Pancreas (tissue), 10 donors: ENCODE measurements around the gene PLPP7. TPM values are rescaled to one million over a fixed set of nuclear protein-coding genes. Genes with fewer than 3 reads are reported as not detected.
A peak's percentile ranks its signal among the peaks of the same experiment; 100 is the strongest.

Source experiments
- ATAC-seq, 4 donors: fragments of 200-7000 bp; cut with Tn5 transposase; one replicate each; pipeline versions ENCODE4 v1.8.0 to v1.9.1; 2020; ENCODE audit warnings: mild to moderate bottlenecking in 4 of 4, moderate library complexity in 4 of 4
- DNase-seq, 6 donors: peaks; one replicate each; pipeline ENCODE4 v3.0.0-alpha.2; 2020
- FAIRE-seq: peaks from 2 replicates; lab custom pipeline; 2012; peaks lifted over from hg19 to GRCh38; lab: Jason Lieb, UNC
- H3K27ac ChIP-seq, 4 donors: fragments of 200-600 bp; sonication (generic); 1 replicate in 3 of 4; 2 replicates in 1 of 4; pipeline versions ENCODE4 v1.5.0 to v1.8.0; 2020
- H3K27me3 ChIP-seq, 4 donors: fragments of 200-600 bp; one replicate each; pipeline ENCODE4 v1.8.0; 2021
- H3K36me3 ChIP-seq, 3 donors: fragments of 200-600 bp; sonication (generic) in 1 of 3; one replicate each; pipeline versions ENCODE4 v1.5.0 to v1.8.0; 2020 to 2021
- H3K4me1 ChIP-seq, 3 donors: fragments of 200-600 bp; one replicate each; pipeline ENCODE4 v1.8.0; 2021
- H3K4me3 ChIP-seq, 4 donors: fragments of 200-600 bp; sonication (generic) in 2 of 4; one replicate each; pipeline versions ENCODE4 v1.5.0 to v1.8.0; 2020 to 2021
- H3K9me3 ChIP-seq, 4 donors: fragments of 200-600 bp; one replicate each; pipeline ENCODE4 v1.8.0; 2021
- WGBS, 2 donors: extraction: QIAGEN DNeasy Blood & Tissue Kit; methylation state at CpG; one replicate each; pipeline ENCODE4 v1.1.7; 2013; 5-methylcytosine and 5-hydroxymethylcytosine counted together
- intact Hi-C, 3 donors: fragments of 100-400 bp; cut with DNase I; formaldehyde crosslinking; loops; one replicate each; pipeline versions ENCODE4 v1.11.1 to v1.14.2; 2022
- polyA plus RNA-seq, 2 donors: library from polyadenylated mRNA; stranded (reverse); fragments of 200-250 nt; gene quantifications; one replicate each; pipeline ENCODE4 v1.2.3, GENCODE V29; 2013
- total RNA-seq, 6 donors: library from RNA; stranded (reverse); fragmentation: NEBNext Ultra II Directional in 4 of 6; extraction: Animal tissue kit (Norgen Biotek cat#: 25700) in 4 of 6; gene quantifications; one replicate each; pipeline versions ENCODE4 v1.2.1 to v1.2.4, GENCODE V29; 2021 to 2023
- TF ChIP-seq, protein P1 (sequence below), 4 donors: fragments of 200-600 bp; sonication (generic) in 3 of 4; IDR thresholded peaks; one replicate each; pipeline versions ENCODE4 v1.5.0 to v1.8.0; 2021; ENCODE audit warnings: antibody characterized with exemption in 4 of 4
- donor health status: healthy with polysubstance abuse.
- donor health status: DM: no; HTN: no; CAD: no; lungs with moderate emphysema.
- donor health status: DM: no; HTN: no; CAD: no.
- donor health status: control.
- donor health status: control.
- donor health status: Bipolar disorder and iron deficiency.
- donor health status: DM: yes; HTN: yes; CAD: no.
- donor health status: DM: no; HTN: no; CAD: no.
- donor health status: DM: no; HTN: no; CAD: no.
- donor health status: DM: yes; HTN: yes; CAD: no.

PLPP7 gene
- total and polyA plus RNA-seq, 8 donors: 0.38 to 2.5 (median 1.3) TPM

GRCh38 chr9:131298816-131299215 is 9.3 kb downstream of the PLPP7 start:
- Histone ChIP-seq H3K4me1 (no peaks in the 10 kb centered on the region), H3K27me3 (no peaks in the 10 kb centered on the region), H3K4me3 (no peak overlapping the region), H3K27ac (no peak overlapping the region), H3K36me3 (no peaks in the 10 kb centered on the region), H3K9me3 (no peaks in the 10 kb centered on the region)
- TF ChIP-seq, protein P1, sequence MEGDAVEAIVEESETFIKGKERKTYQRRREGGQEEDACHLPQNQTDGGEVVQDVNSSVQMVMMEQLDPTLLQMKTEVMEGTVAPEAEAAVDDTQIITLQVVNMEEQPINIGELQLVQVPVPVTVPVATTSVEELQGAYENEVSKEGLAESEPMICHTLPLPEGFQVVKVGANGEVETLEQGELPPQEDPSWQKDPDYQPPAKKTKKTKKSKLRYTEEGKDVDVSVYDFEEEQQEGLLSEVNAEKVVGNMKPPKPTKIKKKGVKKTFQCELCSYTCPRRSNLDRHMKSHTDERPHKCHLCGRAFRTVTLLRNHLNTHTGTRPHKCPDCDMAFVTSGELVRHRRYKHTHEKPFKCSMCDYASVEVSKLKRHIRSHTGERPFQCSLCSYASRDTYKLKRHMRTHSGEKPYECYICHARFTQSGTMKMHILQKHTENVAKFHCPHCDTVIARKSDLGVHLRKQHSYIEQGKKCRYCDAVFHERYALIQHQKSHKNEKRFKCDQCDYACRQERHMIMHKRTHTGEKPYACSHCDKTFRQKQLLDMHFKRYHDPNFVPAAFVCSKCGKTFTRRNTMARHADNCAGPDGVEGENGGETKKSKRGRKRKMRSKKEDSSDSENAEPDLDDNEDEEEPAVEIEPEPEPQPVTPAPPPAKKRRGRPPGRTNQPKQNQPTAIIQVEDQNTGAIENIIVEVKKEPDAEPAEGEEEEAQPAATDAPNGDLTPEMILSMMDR (IDR thresholded peaks at IDR 0.05): no peak
- 89 to 92% methylated on average over 12 of the region's 12 CpGs for WGBS, 2 donors
- intact Hi-C loops: no loop called here
- ATAC-seq (no peak), FAIRE-seq (no peak), DNase-seq (peak in 1 of 6 donors; percentile 39)

DNA sequence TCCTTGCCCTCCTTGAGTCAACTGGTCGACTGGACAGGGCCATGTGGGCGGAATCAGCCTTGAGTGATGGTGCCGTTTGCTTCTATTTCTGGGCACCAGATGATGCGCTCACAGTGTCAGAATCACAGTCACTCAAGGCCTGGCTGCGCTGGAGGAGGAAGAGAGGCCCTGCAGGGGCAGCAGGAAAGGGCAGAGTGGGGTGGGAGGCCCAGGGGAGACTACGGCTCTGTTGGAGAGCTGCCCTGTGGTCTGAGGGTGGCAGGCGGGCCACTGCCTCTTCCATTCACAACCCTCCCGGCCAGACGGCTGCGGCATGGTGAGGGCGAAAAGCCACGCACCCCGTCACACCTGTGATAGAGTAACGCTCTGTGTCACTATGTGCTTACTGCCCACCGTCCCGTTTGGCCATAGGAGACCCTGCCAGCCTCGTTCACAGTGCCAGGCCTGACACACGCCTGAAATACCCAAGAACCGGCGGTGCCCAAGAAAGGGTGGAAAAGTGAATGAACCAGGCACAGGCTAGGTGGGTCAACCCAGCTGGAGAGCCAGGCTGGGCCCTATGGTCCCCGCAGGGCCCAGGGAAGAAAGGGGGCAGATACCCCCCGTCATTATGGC is 9.9 kb downstream of the PLPP7 start:
- Histone ChIP-seq H3K27me3 (no peaks in the 10 kb centered on the region), H3K36me3 (no peaks in the 10 kb centered on the region), H3K9me3 (no peaks in the 10 kb centered on the region), H3K27ac (no peak overlapping the region), H3K4me3 (no peak overlapping the region), H3K4me1 (no peaks in the 10 kb centered on the region)
- TF ChIP-seq, protein P1 (IDR thresholded peaks at IDR 0.05): no peak
- whole genome bisulfite sequencing, 2 donors: 72 to 83% methylated on average over 22 of the region's 22 CpGs
- FAIRE-seq (no peak), ATAC-seq (no peak), DNase-seq (peak in 1 of 6 donors; percentile 39)
- intact Hi-C loops: no loop called here

DNA sequence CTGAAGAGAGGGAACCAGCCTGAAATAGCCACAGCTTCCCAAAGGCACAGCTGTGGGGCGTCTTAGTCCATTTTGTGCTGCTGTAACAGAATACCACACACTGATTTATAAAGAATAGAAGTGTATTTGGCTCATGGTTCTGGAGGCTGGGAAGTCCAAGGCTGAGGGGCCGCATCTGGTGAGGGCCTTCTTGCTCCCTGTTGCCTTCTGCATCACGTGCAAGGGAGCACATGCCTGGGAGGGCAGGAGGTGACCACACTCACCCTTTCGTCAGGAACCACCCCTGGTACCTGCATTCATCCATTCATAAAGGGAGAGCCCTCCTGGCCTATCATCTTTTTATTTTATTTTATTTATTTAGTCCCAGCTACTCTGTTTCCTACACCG is 10.4 kb downstream of the PLPP7 start:
- no peak for DNase-seq

GRCh38 chr9:131300444-131300843 is 10.9 kb downstream of the PLPP7 start:
- no peak for FAIRE-seq
- ATAC-seq: no peak

More for the DNA sequence above, 10.4 kb downstream of the PLPP7 start:
- Histone ChIP-seq H3K27ac (no peak overlapping the region), H3K36me3 (no peaks in the 10 kb centered on the region), H3K4me3 (no peak overlapping the region), H3K9me3 (no peaks in the 10 kb centered on the region), H3K4me1 (no peaks in the 10 kb centered on the region), H3K27me3 (no peaks in the 10 kb centered on the region)
- FAIRE-seq: no peak
- TF ChIP-seq, protein P1 (IDR thresholded peaks at IDR 0.05): no peak
- no peak for ATAC-seq
- 74 to 84% methylated on average over 5 of the region's 5 CpGs for WGBS, 2 donors
- intact Hi-C loops: no loop called here

More at GRCh38 chr9:131300444-131300843, 10.9 kb downstream of the PLPP7 start:
- Histone ChIP-seq H3K27me3 (no peaks in the 10 kb centered on the region), H3K9me3 (no peaks in the 10 kb centered on the region), H3K27ac (no peak overlapping the region), H3K4me3 (no peak overlapping the region), H3K36me3 (no peaks in the 10 kb centered on the region), H3K4me1 (no peaks in the 10 kb centered on the region)
- intact Hi-C loops: no loop called here
- TF ChIP-seq, protein P1 (IDR thresholded peaks at IDR 0.05): no peak
- DNase-seq: no peak
